ENCODE results near the gene UMODL1. TPM values are rescaled to one million over a fixed set of nuclear protein-coding genes. Genes with fewer than 3 reads are reported as not detected.

Gene UMODL1
- total and polyA plus RNA-seq, 2 donors (not counting 3 experiments of a cell fraction or from before 2014, with no cell fraction given): not detected

DNA sequence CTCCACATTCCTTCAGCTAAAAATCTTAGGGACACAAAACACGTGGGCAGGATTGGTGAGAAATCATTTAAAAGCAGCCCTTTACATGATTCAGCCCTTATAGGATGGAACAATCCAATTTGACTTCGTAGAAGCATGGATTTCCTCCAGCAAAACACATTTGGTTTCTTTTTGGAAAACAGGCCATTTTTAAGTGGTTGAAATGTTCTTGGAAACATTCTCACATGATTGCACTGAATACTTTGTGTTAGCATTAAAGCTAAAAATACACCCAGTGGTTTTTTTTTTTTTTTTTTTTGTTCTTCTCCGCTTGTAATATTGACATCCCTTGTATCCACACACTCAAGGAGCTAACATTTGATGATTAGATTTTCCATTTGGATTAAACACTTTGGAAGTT, 105.7 kb downstream of the UMODL1 start:
- TF ChIP-seq JUN (IDR thresholded peaks at IDR 0.05; ENCODE audit: borderline replicate concordance, insufficient read depth, insufficient read length, low read depth) (no peak), FOS (IDR thresholded peaks at IDR 0.05; ENCODE audit: borderline replicate concordance, insufficient read depth, low read length) (no peak), MYC (IDR thresholded peaks at IDR 0.05; ENCODE audit: low read depth, low read length) (no peak), GATA2 (IDR thresholded peaks at IDR 0.05; ENCODE audit: insufficient read depth, insufficient read length, low read depth, low read length) (no peak), POLR2AphosphoS5 (IDR thresholded peaks at IDR 0.05; ENCODE audit: insufficient read depth, low read depth, low read length) (no peak)
- TF ChIP-seq, protein P1, sequence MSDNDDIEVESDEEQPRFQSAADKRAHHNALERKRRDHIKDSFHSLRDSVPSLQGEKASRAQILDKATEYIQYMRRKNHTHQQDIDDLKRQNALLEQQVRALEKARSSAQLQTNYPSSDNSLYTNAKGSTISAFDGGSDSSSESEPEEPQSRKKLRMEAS (IDR thresholded peaks at IDR 0.05; ENCODE audit: insufficient read depth, insufficient read length): no peak
- no peak overlapping the region for H3K27ac ChIP-seq (ENCODE audit: insufficient read depth, low read depth, low read length)
- no TSS peak for BruUV-seq (replicated peaks)
- no peaks in the 10 kb centered on the region for H3K79me2 ChIP-seq (ENCODE audit: control insufficient read depth, insufficient read depth, low read length)
- H3K9ac ChIP-seq (replicated peaks; ENCODE audit: extremely low read depth, insufficient read depth, low read length): no peak overlapping the region
- ChIA-PET CTCF (interaction anchor here (0.9 to 2.2 kb wide), 4 partner anchors 8 to 82 kb away, joined by 3 to 12 read pairs (median 5); no protein-coding TSS in a partner anchor), POLR2A (no interaction called here)
- dilution Hi-C loops (cut with MboI; ENCODE audit: extremely low pct_ligation_motif_present, low sequenced_read_pairs): no loop called here
- no peak overlapping the region for H3K4me2 ChIP-seq (ENCODE audit: insufficient read depth, low read length)
- no peaks in the 10 kb centered on the region for H3K36me3 ChIP-seq (ENCODE audit: control insufficient read depth in 2 of 2, extremely low read depth in 1 of 2, insufficient read depth in 2 of 2, low read length in 2 of 2)
- intact Hi-C loops (cut with micrococcal nuclease): no loop called here
- FAIRE-seq (no peak), DNase-seq (ENCODE audit: low read depth, low spot score) (no peak)
- no peaks in the 10 kb centered on the region for H4K20me1 ChIP-seq (replicated peaks; ENCODE audit: control insufficient read depth, extremely low read depth, insufficient read depth, low read length)
- no peak overlapping the region for H2AFZ ChIP-seq (ENCODE audit: low read depth, low read length)
- H3K4me1 ChIP-seq (ENCODE audit: control insufficient read depth, extremely low read depth, insufficient read depth, low read length): no peaks in the 10 kb centered on the region
- H3K9me3 ChIP-seq (replicated peaks; ENCODE audit: control insufficient read depth, insufficient read depth, low read length): no peaks in the 10 kb centered on the region
- H3K9me1 ChIP-seq (replicated peaks; ENCODE audit: control insufficient read depth, extremely low read depth, insufficient read depth, low read length): no peaks in the 10 kb centered on the region
- H3K27me3 ChIP-seq (ENCODE audit: control insufficient read depth in 2 of 2, insufficient read depth in 2 of 2, low read length in 2 of 2): peaks cover 4 to 12% of the 10 kb centered on the region in 2 experiments
- no peak overlapping the region for H3K4me3 ChIP-seq (replicated peaks in 1 of 3; ENCODE audit: insufficient read depth in 1 of 3, low read depth in 1 of 3, low read length in 3 of 3)

DNA sequence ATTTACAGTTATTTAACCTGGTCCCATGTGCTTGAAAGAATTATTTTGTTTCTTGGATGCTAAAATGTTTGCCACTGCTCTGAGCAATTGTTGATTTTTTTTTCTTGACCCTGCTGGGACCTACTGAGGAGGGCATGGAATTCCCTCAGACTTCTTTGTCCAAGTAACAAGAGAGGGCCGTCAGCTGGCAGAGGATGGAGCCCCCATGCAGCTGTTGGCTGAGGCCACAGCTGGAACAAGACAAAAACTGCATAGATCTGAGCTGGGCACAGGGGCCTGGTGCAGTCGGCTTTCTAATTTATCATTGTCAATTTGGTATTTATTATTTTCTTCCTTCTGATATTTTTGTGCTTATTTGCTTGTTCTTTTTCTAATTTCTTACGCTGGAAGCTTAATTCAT, 108.2 kb downstream of the UMODL1 start:
- DNase-seq (ENCODE audit: low read depth, low spot score): no peak
- no TSS peak for BruUV-seq (replicated peaks)
- intact Hi-C loops (cut with micrococcal nuclease) (no loop called here), dilution Hi-C loops (cut with MboI; ENCODE audit: extremely low pct_ligation_motif_present, low sequenced_read_pairs) (no loop called here)
- peaks cover 4 to 14% of the 10 kb centered on the region in 2 experiments for H3K27me3 ChIP-seq (ENCODE audit: control insufficient read depth in 2 of 2, insufficient read depth in 2 of 2, low read length in 2 of 2)
- POLR2A ChIA-PET: no interaction called here
- H3K4me1 ChIP-seq (ENCODE audit: control insufficient read depth, extremely low read depth, insufficient read depth, low read length): no peaks in the 10 kb centered on the region
- H3K9me1 ChIP-seq (replicated peaks; ENCODE audit: control insufficient read depth, extremely low read depth, insufficient read depth, low read length): no peaks in the 10 kb centered on the region
- H3K27ac ChIP-seq (ENCODE audit: insufficient read depth, low read depth, low read length): no peak overlapping the region
- FAIRE-seq: no peak
- no peak overlapping the region for H2AFZ ChIP-seq (ENCODE audit: low read depth, low read length)
- no peak overlapping the region for H3K4me2 ChIP-seq (ENCODE audit: insufficient read depth, low read length)
- H3K9me3 ChIP-seq (replicated peaks; ENCODE audit: control insufficient read depth, insufficient read depth, low read length): no peaks in the 10 kb centered on the region
- H4K20me1 ChIP-seq (replicated peaks; ENCODE audit: control insufficient read depth, extremely low read depth, insufficient read depth, low read length): no peaks in the 10 kb centered on the region
- H3K4me3 ChIP-seq (replicated peaks in 1 of 3; ENCODE audit: insufficient read depth in 1 of 3, low read depth in 1 of 3, low read length in 3 of 3): no peak overlapping the region
- CTCF ChIA-PET: interaction anchor here (0.8 to 1.0 kb wide), 2 partner anchors 15 to 79 kb away, joined by 3 read pairs; no protein-coding TSS in a partner anchor
- H3K9ac ChIP-seq (replicated peaks; ENCODE audit: extremely low read depth, insufficient read depth, low read length): no peak overlapping the region
- H3K79me2 ChIP-seq (ENCODE audit: control insufficient read depth, insufficient read depth, low read length): no peaks in the 10 kb centered on the region
- no peaks in the 10 kb centered on the region for H3K36me3 ChIP-seq (ENCODE audit: control insufficient read depth in 2 of 2, extremely low read depth in 1 of 2, insufficient read depth in 2 of 2, low read length in 2 of 2)
- TF ChIP-seq, protein P1 (IDR thresholded peaks at IDR 0.05; ENCODE audit: insufficient read depth, insufficient read length): no peak
- TF ChIP-seq, protein P2, sequence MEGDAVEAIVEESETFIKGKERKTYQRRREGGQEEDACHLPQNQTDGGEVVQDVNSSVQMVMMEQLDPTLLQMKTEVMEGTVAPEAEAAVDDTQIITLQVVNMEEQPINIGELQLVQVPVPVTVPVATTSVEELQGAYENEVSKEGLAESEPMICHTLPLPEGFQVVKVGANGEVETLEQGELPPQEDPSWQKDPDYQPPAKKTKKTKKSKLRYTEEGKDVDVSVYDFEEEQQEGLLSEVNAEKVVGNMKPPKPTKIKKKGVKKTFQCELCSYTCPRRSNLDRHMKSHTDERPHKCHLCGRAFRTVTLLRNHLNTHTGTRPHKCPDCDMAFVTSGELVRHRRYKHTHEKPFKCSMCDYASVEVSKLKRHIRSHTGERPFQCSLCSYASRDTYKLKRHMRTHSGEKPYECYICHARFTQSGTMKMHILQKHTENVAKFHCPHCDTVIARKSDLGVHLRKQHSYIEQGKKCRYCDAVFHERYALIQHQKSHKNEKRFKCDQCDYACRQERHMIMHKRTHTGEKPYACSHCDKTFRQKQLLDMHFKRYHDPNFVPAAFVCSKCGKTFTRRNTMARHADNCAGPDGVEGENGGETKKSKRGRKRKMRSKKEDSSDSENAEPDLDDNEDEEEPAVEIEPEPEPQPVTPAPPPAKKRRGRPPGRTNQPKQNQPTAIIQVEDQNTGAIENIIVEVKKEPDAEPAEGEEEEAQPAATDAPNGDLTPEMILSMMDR (IDR thresholded peaks at IDR 0.05; ENCODE audit: extremely low read depth in 1 of 2, insufficient read depth in 1 of 2, low read depth in 1 of 2, low read length in 2 of 2): no peak
- TF ChIP-seq MYC (IDR thresholded peaks at IDR 0.05; ENCODE audit: low read depth, low read length) (no peak), POLR2AphosphoS5 (IDR thresholded peaks at IDR 0.05; ENCODE audit: insufficient read depth, low read depth, low read length) (no peak), POLR2A (IDR thresholded peaks at IDR 0.05; ENCODE audit: low read depth, low read length) (no peak), JUN (IDR thresholded peaks at IDR 0.05; ENCODE audit: borderline replicate concordance, insufficient read depth, insufficient read length, low read depth) (no peak), EZH2 (IDR thresholded peaks at IDR 0.05; ENCODE audit: borderline replicate concordance, low read depth, low read length, severe bottlenecking) (no peak), FOS (IDR thresholded peaks at IDR 0.05; ENCODE audit: borderline replicate concordance, insufficient read depth, low read length) (no peak), GATA2 (IDR thresholded peaks at IDR 0.05; ENCODE audit: insufficient read depth, insufficient read length, low read depth, low read length) (no peak)

Measured in endothelial cell of umbilical vein (primary cell).